ENCODE data around the gene RILP. TPM values are rescaled to one million over a fixed set of nuclear protein-coding genes. Genes with fewer than 3 reads are reported as not detected.

RILP gene
- polyA plus RNA-seq, result 11.1 and 20.5 TPM in 2 replicates

GRCh38 chr17:1649844-1650501 lies at the start of gene RILP:
Gene RILP, minus strand, starts transcription at chr17:1649866. Its CDS starts 62 bp downstream, at chr17:1649804.

GRCh38 chr17:1684378-1685189 lies 34.9 kb upstream of the RILP start, which contains the start of gene PRPF8:
Gene PRPF8, minus strand, starts transcription at chr17:1684867. Its CDS starts 296 bp downstream, at chr17:1684571.

GRCh38 chr17:1645207-1646171 lies 4.2 kb downstream of the RILP start, which contains the start of gene SCARF1:
Gene SCARF1, minus strand, starts transcription at chr17:1645732. Its CDS starts 35 bp downstream, at chr17:1645697.

GRCh38 chr17:1627982-1628855 lies 21.4 kb downstream of the RILP start, which contains the start of gene SLC43A2:
Gene SLC43A2, minus strand, starts transcription at chr17:1628834. Its CDS starts 960 bp downstream, at chr17:1627874.

Other genes starting within 250 kb of the RILP start
- gene YWHAE, start 249.6 kb downstream of the RILP start, polyA plus RNA-seq, result 1,296 and 1,551 TPM in 2 replicates
- gene CRK, start 193.6 kb downstream of the RILP start, polyA plus RNA-seq, result 32.6 and 45.8 TPM in 2 replicates
- 0.26 TPM in 1 of 2 replicates, not detected in the other for gene MYO1C, start 157.2 kb downstream of the RILP start, polyA plus RNA-seq
- 5.1 and 7.9 TPM in 2 replicates for gene INPP5K, start 133.3 kb downstream of the RILP start, polyA plus RNA-seq
- gene PITPNA, start 87.1 kb downstream of the RILP start, polyA plus RNA-seq, result 32.5 and 35.9 TPM in 2 replicates
- 1.2 and 1.3 TPM in 2 replicates for gene SLC43A2, start 21.0 kb downstream of the RILP start, polyA plus RNA-seq
- 0.31 and 0.45 TPM in 2 replicates for gene SCARF1, start 4.1 kb downstream of the RILP start, polyA plus RNA-seq
- 135 and 164 TPM in 2 replicates for gene PRPF8, start 35.0 kb upstream of the RILP start, polyA plus RNA-seq
- 0.06 and 0.22 TPM in 2 replicates for gene TLCD2, start 60.5 kb upstream of the RILP start, polyA plus RNA-seq
- not detected in 2 replicates for gene WDR81, start 74.8 kb upstream of the RILP start, polyA plus RNA-seq
- gene SERPINF2, start 93.0 kb upstream of the RILP start, polyA plus RNA-seq, result not detected in 2 replicates
- gene SERPINF1, start 112.2 kb upstream of the RILP start, polyA plus RNA-seq, result 5.6 and 32.9 TPM in 2 replicates
- 2.8 and 3.3 TPM in 2 replicates for gene SMYD4, start 180.0 kb upstream of the RILP start, polyA plus RNA-seq
- gene RPA1, start 180.1 kb upstream of the RILP start, polyA plus RNA-seq, result 29.7 and 35.8 TPM in 2 replicates

Measured in Purkinje cell (primary cell).